ENCODE results near the gene PPARGC1A.

GRCh38 chr4:23885943-23886590 lies 3.8 kb downstream of the PPARGC1A start:
- TF ChIP-seq CTCF (IDR thresholded peaks at IDR 0.05; ENCODE audit: insufficient read depth, low read depth, low read length) (no peak), EZH2 (IDR thresholded peaks at IDR 0.05; ENCODE audit: insufficient read depth, low read length) (no peak)
